Umbilical cord (tissue), 2 donors: ENCODE measurements around the gene EFS. TPM values are rescaled to one million over a fixed set of nuclear protein-coding genes. Genes with fewer than 3 reads are reported as not detected.
"Not testable (repeated sequence)": the region's sequence is repeated elsewhere in the genome, so short reads cannot be mapped to it uniquely, and the experiment has no call there.

Source experiments
- DNase-seq: peaks from one replicate; pipeline ENCODE4 v3.0.0-alpha.2; 2015; ENCODE audit warnings: low spot score
- total RNA-seq: library from RNA; depleted of rRNA; stranded (reverse); fragments of >200 nt; gene quantifications from one replicate; pipeline ENCODE4 v1.2.3, GENCODE V29; 2014; ENCODE audit warnings: low replicate concordance; ENCODE audit not compliant: insufficient read depth

EFS gene
- total RNA-seq, 1 donor from 2014 or later: 12.5 TPM

DNA sequence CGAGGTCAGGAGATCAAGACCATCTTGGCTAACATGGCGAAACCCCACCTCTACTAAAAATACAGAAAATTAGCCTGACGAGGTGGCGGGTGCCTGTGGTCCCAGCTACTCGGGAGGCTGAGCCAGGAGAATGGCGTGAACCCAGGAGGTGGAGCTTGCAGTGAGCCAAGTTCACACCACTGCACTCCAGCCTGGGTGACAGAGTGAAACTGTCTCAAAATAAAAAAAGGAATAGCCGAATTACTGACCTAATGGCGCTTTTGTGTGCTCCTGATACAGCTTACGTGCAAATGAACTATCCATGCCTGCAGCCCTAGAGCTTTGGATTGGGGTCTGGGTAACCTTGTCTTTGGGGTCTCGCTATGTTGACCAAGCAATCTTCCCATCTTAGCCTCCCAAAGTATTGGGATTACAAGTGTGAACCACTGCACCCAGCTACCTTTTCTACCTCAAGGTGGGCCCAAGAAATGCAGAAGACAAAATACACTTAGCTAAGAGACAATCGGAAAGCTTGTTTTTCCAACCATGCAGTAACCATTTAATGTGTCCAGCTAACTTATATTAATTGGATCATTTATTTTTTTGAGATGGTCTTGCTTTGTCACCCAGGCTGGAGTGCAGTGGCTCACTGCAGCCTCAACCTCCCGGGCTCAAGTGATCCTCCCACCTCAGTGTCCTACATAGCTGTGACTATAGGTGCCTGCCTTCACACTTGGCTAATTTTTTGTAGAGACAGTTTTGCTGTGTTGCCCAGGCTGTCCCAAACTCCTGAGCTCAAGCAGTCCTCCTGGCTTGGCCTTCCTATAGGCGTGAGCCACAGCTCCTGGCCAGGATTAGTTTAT is 38.3 kb downstream of the EFS start:
- no peak for DNase-seq

DNA sequence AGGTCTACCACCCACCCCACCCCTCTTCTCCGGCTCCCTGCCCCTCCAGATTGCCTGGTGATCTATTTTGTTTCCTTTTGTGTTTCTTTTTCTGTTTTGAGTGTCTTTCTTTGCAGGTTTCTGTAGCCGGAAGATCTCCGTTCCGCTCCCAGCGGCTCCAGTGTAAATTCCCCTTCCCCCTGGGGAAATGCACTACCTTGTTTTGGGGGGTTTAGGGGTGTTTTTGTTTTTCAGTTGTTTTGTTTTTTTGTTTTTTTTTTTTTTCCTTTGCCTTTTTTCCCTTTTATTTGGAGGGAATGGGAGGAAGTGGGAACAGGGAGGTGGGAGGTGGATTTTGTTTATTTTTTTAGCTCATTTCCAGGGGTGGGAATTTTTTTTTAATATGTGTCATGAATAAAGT is 39.2 kb downstream of the EFS start:
- not testable (repeated sequence) for DNase-seq

DNA sequence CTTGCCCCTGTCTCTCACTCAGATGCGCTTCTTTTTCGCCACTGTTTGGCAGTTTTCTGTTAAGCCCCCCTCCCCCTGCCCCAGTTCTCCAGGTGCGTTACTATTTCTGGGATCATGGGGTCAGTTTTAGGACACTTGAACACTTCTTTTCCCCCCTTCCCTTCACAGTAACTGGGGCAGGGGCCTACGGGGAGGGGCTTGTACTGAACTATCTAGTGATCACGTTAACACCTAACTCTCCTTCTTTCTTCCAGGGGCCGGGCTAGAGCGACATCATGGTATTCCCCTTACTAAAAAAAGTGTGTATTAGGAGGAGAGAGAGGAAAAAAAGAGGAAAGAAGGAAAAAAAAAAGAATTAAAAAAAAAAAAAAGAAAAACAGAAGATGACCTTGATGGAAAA is 40.0 kb downstream of the EFS start:
- no peak for DNase-seq

DNA sequence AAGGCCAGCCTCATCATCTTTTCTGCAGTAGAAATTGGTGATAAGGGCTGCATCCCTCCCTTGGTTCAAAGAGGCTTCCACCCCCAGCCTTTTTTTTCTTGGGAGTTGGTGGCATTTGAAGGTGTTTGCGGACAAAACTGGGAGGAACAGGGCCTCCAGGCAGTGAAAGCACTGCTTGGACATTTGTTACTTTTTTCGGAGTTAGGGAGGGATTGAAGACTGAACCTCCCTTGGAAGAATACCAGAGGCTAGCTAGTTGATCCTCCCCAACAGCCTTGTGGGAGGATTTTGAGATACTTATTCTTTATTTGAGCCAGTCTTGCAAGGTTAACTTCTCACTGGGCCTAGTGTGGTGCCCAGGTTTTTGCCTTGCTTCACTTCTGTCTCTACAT is 40.5 kb downstream of the EFS start:
- DNase-seq: peak; percentile 54

DNA sequence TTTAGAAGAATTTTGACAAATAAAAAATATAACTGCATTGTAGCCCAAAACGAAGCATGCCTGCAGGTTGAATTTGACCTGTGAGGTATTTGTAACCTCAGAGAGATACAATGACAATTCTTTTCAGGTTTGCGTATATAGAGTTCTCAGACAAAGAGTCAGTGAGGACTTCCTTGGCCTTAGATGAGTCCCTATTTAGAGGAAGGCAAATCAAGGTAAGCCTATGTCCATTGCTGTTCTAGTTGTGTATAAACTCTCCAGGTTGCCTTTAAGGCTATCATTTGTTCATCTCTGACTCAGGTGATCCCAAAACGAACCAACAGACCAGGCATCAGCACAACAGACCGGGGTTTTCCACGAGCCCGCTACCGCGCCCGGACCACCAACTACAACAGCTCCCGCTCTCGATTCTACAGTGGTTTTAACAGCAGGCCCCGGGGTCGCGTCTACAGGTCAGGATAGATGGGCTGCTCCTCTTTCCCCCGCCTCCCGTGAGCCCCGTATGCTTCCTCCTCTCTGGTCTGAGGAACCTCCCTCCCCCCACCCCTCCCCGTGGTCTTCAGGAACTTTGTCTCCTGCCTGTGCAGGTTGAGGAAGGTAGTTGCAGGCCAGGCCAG is 41.0 kb downstream of the EFS start:
- no peak for DNase-seq

DNA sequence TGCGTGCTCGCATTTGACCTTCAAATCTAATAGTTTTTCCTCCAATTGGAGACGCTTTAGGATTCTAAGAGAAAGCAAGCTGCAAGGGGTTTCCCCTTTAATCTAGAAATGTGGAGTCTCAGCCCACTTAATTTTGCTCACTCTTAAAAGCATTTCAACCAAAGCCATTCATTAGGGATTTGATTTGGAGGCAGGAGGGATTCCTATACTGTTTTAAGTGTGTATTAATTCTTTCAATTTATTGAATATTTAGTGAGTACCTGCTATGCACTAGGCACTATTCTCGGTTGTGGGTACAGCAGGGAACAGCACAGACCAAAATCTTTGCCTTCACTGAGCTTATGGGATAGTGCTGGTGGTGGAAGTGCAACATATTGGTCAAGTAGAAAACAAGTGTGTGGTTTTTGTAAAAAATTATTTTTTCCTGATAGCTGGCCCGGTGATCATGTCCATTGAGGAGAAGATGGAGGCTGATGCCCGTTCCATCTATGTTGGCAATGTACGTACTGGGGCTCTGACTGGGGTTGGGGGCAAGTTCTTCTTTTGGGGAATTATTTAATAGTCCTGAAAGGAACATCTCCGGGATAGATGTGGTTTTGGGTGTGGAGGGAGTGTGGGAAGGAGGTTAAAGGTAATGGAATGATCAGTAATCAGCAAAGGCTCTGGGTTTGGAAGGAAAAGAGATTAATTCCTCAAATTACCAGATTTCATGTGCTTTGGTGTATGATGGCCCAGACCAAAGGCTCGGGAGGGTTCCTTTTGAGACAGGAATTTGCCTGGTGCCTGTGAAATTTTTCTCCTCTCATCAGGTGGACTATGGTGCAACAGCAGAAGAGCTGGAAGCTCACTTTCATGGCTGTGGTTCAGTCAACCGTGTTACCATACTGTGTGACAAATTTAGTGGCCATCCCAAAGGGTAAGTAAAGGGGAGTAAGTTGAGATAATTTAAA is 42.1 kb downstream of the EFS start:
- no peak for DNase-seq

DNA sequence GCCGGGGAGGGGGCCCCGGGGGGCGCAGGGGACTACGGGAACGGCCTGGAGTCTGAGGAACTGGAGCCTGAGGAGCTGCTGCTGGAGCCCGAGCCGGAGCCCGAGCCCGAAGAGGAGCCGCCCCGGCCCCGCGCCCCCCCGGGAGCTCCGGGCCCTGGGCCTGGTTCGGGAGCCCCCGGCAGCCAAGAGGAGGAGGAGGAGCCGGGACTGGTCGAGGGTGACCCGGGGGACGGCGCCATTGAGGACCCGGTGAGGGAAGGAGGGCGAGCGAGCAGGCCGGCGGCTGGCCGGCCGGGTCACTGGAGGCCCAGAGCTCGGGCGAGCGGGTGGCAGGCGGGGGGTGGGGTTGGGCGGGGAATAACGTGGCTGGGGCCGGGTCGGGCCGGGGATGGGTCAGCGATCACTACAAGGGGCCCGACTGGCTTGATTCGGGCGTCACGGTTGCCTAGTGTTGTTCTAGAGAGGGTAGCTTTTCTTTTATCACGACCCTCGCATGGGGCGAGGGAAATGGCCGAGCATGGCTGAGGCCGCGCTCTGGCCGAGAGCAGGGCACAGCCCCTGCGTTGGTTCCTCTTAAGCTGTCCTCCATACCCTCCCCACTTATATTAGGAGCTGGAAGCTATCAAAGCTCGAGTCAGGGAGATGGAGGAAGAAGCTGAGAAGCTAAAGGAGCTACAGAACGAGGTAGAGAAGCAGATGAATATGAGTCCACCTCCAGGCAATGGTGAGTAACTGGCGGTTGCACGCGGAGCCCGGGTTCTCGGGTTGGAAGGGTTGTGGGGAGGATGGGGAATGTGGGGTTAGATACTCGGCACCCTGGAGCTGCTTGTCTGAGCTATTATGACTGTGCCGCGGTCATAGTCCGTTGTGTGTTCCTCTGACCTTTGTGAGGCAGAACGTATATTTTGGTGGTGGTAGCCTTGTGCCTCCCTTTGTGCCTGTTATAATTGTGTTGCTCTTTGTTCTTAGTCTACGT is 43.1 kb downstream of the EFS start:
- peak; percentile 45 for DNase-seq

DNA sequence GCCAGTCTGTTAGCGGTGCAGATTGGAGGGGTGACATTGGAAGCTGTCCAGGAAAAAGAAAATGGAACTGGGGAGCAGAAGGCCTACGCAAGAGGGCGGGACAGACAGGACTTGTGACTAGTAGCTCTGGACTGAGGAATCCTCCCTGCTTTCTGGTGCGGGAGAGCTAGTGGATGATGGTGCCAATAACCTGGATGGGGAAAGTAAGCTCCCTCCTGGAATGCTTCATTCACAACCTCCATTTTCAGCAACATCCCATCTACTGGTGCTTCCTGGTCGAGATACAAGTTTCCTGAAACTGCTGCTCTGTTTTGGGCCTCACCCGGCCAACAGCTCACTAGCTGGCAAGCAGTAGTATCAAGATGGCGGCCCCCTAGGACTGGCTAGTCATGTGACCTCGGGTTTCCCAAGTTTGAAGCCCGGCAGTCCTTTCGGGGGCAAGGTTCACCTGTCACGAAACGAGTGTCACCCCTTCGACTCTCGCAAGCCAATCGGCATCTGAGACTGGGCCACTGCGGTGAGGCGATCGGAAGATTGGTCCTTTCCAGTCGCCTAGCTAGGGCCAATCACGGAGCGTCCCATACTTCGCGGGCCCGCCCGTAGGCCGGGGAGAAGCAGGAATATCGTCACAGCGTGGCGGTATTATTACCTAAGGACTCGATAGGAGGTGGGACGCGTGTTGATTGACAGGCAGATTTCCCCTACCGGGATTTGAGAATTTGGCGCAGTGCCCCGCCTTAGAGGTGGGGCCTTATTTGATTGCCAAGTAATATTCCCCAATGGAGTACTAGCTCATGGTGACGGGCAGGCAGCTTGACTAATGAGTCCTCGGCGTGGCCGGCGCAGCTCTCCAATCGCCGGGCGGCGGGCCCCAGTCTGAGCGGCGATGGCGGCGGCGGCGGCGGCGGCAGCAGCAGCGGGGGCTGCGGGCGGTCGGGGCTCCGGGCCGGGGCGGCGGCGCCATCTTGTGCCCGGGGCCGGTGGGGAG is 44.1 kb downstream of the EFS start, which contains the start of gene PABPN1:
Gene PABPN1, plus strand, starts transcription at position 874 of the 988 bp plus-strand sequence. Its CDS starts 13 bp downstream, at position 887.
- peak; percentile 100 for DNase-seq

DNA sequence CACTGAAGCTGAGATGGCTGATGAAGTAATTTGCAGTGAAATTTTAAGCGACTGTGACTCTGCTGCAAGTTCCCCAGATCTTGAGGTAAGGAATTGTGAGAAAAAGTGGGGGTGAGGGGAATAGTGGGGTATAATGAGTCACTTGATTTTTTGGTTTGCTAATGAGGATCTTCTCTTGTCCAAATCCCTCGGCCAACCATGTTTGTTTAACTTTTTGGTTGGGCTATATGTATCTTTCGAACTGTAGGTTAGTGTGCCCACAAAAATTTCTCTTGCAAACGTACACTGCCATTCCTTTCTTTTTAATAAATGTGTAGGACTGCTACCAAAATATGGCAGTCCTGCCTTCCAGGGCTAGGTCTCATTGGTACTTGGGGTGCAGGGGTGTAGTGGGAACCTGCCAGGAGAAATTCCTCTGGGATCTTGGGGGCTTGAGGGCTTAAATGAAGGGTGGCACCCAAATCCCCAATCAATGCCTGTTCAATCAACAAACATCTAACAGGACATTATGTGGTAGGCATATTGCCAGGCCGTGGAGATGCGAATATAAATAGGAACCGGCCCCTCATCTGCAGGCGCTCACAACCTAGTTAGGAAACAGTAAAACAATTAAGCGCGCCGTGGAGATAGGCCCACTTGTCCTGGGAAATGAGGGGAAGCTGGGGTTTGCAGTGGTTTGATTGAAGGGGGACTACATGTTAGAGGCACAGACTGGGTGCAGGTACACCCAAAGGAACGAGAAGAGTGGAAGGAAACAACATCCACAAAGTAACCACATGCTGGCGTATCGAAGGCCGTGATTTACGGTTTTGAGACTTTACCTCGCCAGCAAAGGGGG is 45.0 kb downstream of the EFS start:
- no peak for DNase-seq

DNA sequence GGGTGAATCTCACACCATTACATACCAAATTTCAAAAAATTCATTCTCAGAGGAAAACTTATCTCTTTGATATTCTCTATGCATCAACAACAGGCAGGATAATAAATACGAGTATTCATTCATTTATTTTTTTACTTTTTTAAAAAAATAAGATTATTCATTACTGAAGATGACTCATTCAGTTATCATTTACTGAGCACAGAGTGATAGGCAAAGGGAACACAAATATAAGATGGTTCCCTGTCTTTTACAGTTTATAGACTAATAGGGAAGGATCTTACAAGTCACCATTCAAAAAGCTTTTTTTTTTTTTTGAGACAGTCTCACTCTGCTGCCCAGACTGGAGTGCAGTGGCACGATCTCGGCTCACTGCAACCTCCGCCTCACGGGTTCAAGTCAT is 48.7 kb downstream of the EFS start:
- no peak for DNase-seq

DNA sequence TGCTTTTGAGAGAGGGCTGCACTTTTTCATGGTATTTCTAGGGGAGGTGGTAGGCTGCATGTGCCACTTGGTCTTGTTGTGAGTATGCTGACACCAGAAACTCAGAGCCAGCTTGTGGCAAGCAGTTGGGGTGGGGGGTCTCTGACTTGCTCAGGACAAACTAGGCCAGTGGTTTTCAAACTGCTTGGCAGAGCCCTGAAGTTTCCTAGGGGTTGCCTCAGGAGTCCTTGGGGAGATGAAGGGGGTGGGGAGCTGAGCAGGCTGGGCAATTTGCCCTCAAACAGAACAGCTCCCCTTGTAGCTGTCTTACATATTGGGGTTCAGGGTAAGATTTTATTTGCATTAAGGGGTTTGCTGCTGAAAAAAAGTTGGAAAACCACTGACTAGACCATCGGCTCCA is 54.4 kb downstream of the EFS start:
- no peak for DNase-seq

DNA sequence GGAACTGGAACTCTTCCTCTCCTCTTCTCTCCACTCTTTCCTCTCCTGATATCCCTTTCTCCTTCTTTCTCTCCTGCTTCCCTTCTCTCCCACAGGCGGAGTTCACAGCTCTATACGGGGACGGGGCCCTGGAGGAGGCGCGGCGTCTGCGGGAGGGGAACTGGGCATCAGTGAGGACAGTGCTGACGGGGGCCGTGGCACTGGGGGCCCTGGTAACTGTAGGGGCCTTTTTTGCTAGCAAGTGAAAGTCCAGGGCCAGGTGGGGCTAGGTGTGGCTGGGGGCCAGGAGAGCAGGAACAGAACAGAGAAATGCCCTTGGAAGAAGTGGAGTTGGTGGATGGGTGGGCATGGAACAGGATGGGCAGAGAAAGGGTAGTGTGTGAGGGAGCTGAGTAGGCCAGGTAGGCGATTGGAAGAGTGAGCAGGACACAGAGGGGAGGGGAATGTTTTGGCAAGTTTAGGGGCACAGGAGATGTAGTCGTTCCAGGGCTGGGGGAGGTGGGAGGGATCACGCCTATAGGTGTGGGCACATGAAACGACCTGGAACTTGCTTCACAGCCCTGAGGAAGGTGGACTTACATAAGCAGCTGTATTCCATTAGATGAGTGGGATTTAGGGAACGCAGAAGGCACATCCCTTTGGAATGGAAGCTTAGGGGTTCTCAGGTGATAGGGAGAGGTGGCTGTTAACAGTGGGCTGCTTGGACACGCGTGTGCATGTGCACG is 56.1 kb downstream of the EFS start:
- no peak for DNase-seq

DNA sequence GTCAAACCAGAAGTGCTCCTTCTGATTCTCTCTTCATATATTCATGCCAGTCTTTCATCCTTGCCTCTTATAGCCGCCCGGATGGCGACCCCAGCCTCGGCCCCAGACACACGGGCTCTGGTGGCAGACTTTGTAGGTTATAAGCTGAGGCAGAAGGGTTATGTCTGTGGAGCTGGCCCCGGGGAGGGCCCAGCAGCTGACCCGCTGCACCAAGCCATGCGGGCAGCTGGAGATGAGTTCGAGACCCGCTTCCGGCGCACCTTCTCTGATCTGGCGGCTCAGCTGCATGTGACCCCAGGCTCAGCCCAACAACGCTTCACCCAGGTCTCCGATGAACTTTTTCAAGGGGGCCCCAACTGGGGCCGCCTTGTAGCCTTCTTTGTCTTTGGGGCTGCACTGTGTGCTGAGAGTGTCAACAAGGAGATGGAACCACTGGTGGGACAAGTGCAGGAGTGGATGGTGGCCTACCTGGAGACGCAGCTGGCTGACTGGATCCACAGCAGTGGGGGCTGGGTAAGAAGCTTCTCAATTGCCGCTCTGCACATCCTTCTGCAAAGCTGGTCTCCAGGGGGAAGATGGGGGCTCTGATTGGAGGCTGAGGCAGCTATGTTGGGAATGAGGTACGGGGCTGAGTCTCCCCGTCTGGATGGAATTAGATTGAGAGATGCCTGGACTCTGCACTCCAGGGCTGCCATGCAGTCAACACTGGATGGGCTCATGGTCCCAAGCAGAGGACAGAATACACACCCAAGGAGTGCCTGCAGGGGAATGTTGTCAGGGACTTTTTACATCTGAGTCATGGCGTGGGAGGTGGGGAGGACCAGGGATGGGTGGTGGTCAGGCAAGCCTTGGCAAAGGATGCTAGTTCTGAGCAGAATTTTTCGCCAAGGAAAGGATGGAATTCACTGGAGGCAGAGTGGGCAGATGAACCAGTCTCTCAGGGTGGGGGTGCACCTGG is 57.0 kb downstream of the EFS start:
- DNase-seq: no peak

DNA sequence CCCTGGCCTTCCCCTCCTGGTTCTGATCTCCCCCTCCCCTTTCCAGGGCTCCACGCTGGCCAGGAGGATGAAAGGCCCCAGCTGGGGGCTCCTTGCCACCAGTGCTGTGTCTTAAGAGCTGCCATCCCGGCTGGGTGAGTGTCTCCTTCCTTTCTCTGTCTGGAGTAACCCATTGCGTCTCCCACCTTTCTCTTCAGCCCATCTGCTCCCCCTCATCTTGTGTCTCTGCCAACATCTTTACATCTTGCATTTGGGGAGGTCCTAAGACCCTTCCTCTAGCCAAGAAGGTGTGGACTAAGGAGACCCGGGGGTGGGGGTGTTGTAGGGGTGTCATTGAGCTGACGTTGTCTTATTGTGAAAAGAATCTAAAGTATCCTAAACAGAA is 57.8 kb downstream of the EFS start:
- DNase-seq: no peak

DNA sequence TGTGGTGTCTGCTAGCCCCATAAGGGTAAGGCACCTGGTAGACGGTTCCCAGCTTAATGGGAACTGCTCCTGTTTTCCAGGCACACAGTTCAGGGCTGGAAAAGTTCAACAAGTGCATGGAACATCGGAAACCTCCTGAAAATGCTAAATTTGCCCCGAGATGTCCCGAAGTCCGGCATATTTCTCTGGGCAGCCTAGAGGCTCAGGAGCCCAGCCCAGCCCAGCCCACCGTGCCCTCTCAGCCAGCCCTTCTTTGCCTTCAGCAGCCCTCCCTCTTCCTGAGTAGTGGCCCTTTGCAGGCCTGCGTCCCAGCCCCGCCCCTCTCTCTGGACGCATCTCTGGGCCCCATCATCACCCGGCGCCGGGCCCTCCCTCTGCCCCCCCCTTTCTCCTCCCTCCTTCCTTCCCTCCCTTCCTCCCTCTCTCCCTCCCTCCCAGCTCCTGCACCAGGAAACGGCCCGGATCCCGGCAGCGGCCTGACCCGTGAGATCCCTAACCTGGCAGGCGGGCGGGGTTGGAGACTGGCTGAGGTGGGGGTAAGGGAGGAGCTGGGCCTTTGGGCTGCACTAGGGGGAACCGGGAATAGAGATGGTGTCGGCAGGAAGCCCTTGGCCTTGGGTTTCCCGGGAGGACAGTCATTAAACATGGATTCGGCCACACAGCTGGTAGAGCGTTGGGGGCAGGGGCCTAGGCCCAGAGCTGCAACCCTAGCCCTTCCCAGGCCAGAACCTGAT is 58.4 kb downstream of the EFS start, which contains the start of gene BCL2L2:
Gene BCL2L2, plus strand, starts transcription at position 422 of the 734 bp plus-strand sequence. CDS start 935 bp downstream, outside the sequence.
- DNase-seq: peak; percentile 95
